Effector memory CD4-positive, alpha-beta T cell (primary cell): ENCODE data around the gene GIMAP4.
"Not testable (repeated sequence)": the region's sequence is repeated elsewhere in the genome, so short reads cannot be mapped to it uniquely, and the experiment has no call there.

Experiments
- DNase-seq, 3 donors: peaks; one replicate each; pipeline ENCODE4 v3.0.0-alpha.2; 2020
- H3K27ac ChIP-seq: 2 replicates; pipeline ENCODE4 v1.7.0; 2013; ENCODE audit warnings: mild to moderate bottlenecking, low read length, moderate library complexity; ENCODE audit not compliant: insufficient read depth, poor library complexity, severe bottlenecking
- H3K27me3 ChIP-seq: replicated peaks from 2 replicates; pipeline ENCODE4 v1.7.0; 2013; ENCODE audit warnings: mild to moderate bottlenecking, low read length; ENCODE audit not compliant: insufficient read depth, control insufficient read depth, poor library complexity, severe bottlenecking
- H3K36me3 ChIP-seq: 2 replicates; pipeline ENCODE4 v1.7.0; 2013; ENCODE audit warnings: mild to moderate bottlenecking, low read length, moderate library complexity; ENCODE audit not compliant: control insufficient read depth, insufficient read depth
- H3K4me1 ChIP-seq: 2 replicates; pipeline ENCODE4 v1.7.0; 2013; ENCODE audit warnings: low read length, mild to moderate bottlenecking; ENCODE audit not compliant: control insufficient read depth, insufficient read depth, poor library complexity, severe bottlenecking
- H3K4me3 ChIP-seq: 2 replicates; pipeline ENCODE4 v1.7.0; 2013; ENCODE audit warnings: low read length, low read depth, mild to moderate bottlenecking; ENCODE audit not compliant: insufficient read depth, poor library complexity, severe bottlenecking
- H3K9me3 ChIP-seq: 2 replicates; pipeline ENCODE4 v1.7.0; 2013; ENCODE audit warnings: mild to moderate bottlenecking, low read length, moderate library complexity; ENCODE audit not compliant: control insufficient read depth

GIMAP4 gene

GRCh38 chr7:150610233-150610632, 43.0 kb downstream of the GIMAP4 start:
- Histone ChIP-seq H3K27me3 (no peaks in the 10 kb centered on the region), H3K36me3 (no peaks in the 10 kb centered on the region), H3K9me3 (no peaks in the 10 kb centered on the region), H3K4me3 (no peak overlapping the region), H3K27ac (no peak overlapping the region), H3K4me1 (no peaks in the 10 kb centered on the region)
- DNase-seq, result no peak

DNA sequence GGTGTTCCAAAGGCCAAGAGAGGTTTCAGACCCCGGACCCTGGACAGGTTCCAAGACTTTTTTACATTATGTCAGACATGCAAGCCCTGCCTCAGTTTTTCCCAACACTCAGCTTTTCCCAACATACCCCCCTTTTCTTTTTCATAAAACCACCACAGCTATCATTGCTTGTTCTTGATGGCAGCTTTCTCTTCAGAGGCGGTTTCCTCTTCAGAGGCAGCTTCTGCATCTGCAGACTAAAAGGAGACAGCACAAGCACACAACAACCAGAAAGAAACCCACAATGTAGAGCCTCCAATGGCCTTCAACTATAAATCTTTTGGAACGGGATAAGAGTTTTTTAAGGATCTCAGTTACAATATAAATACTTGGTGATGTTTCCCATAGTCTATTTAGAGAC, 45.7 kb downstream of the GIMAP4 start:
- H3K27ac ChIP-seq, result no peak overlapping the region
- H3K4me1 ChIP-seq, result no peaks in the 10 kb centered on the region
- H3K36me3 ChIP-seq, result no peaks in the 10 kb centered on the region
- no peaks in the 10 kb centered on the region for H3K9me3 ChIP-seq
- no peak for DNase-seq
- H3K4me3 ChIP-seq, result no peak overlapping the region
- no peaks in the 10 kb centered on the region for H3K27me3 ChIP-seq

- no peak for DNase-seq
- Histone ChIP-seq H3K27ac (no peak overlapping the region), H3K4me1 (no peaks in the 10 kb centered on the region), H3K36me3 (no peaks in the 10 kb centered on the region), H3K9me3 (no peaks in the 10 kb centered on the region), H3K27me3 (no peaks in the 10 kb centered on the region), H3K4me3 (no peak overlapping the region)
These were observed 46.7 kb downstream of the GIMAP4 start for GRCh38 chr7:150613880-150614279.

- not testable (repeated sequence) for H3K27me3 ChIP-seq, H3K4me3 ChIP-seq, DNase-seq, H3K9me3 ChIP-seq, H3K4me1 ChIP-seq, H3K36me3 ChIP-seq
- H3K27ac ChIP-seq, result peak overlapping the region; percentile 14
These were observed 47.2 kb downstream of the GIMAP4 start for GRCh38 chr7:150614426-150614825.

- not testable (repeated sequence) for H3K4me1 ChIP-seq, H3K9me3 ChIP-seq, H3K27me3 ChIP-seq, H3K27ac ChIP-seq, H3K4me3 ChIP-seq, H3K36me3 ChIP-seq, DNase-seq
These were observed 48.1 kb downstream of the GIMAP4 start for GRCh38 chr7:150615221-150615755.

- Histone ChIP-seq H3K27ac (peak overlapping the region; percentile 17), H3K27me3 (no peaks in the 10 kb centered on the region), H3K36me3 (no peaks in the 10 kb centered on the region), H3K4me3 (no peak overlapping the region), H3K4me1 (peaks cover 12% of the 10 kb centered on the region), H3K9me3 (peaks cover 3% of the 10 kb centered on the region)
- no peak for DNase-seq
These were observed 52.9 kb downstream of the GIMAP4 start for GRCh38 chr7:150620061-150620460.

DNA sequence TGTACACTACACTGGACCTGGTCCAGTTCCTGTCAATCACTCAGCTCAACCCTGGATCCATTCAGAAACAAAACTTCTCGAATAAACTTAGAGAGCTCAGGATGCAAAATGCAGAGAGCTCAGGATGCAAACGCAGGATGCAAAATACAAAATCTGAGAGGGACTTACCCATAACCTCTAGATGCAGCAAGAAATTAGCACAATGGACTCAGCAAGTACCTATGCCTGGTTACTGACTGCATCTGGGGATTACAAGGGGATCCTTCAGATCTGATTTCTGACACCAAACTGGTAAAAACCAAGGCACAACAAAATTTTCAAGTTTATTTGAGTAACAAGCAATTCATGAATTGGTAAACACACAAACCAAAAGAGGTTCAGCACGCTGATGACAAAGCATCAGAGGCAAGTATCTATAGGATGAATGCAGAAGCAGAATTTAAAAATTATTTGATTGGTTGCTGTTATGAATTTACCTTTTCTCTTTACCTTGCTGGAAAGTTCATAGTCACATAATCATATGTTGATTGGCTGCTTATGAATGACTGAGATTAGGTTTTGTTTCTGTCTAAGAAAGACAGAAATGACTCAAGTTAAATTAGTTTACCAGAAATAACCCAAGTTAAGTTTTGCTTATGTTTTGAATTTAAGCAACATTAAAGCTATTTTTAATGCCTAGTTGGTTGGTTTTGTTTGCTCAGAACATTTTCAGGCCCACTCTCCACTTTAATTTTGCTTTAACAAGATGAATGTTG, 53.6 kb downstream of the GIMAP4 start:
- Histone ChIP-seq H3K4me3 (no peak overlapping the region), H3K9me3 (peaks cover 3% of the 10 kb centered on the region), H3K4me1 (peaks cover 12% of the 10 kb centered on the region), H3K27ac (peak overlapping the region; percentile 17), H3K27me3 (no peaks in the 10 kb centered on the region), H3K36me3 (no peaks in the 10 kb centered on the region)
- DNase-seq, result no peak

- DNase-seq, result no peak
- H3K27ac ChIP-seq, result peak overlapping the region; percentile 33
- peaks cover 5% of the 10 kb centered on the region for H3K36me3 ChIP-seq
- peaks cover 6% of the 10 kb centered on the region for H3K9me3 ChIP-seq
- H3K27me3 ChIP-seq, result no peaks in the 10 kb centered on the region
- peaks cover 12% of the 10 kb centered on the region for H3K4me1 ChIP-seq
- no peak overlapping the region for H3K4me3 ChIP-seq
These were observed 54.2 kb downstream of the GIMAP4 start for GRCh38 chr7:150621376-150621775.
